ENCODE data around the gene RESP18.
A peak's percentile ranks its signal among the peaks of the same experiment; 100 is the strongest.

The RESP18 gene

GRCh38 chr2:219281588-219281987 lies 51.0 kb downstream of the RESP18 start:
- WGBS (ENCODE audit: extremely low coverage, insufficient coverage, insufficient read length): no CpG with 5 or more reads among the region's 8 CpGs
- H3K36me3 ChIP-seq (ENCODE audit: control insufficient read depth in 1 of 2, insufficient read depth in 2 of 2, low read length in 2 of 2): peaks cover 40 to 49% of the 10 kb centered on the region in 2 experiments

GRCh38 chr2:219280651-219281050 lies 51.9 kb downstream of the RESP18 start:
- peaks cover 5% of the 10 kb centered on the region for H3K79me2 ChIP-seq (ENCODE audit: control insufficient read depth, insufficient read depth, low read length, poor library complexity)
- H3K18ac ChIP-seq (ENCODE audit: low read length): no peak overlapping the region
- H2BK120ac ChIP-seq (ENCODE audit: insufficient read depth, low read length, poor library complexity): no peak overlapping the region
- no peak overlapping the region for H4K91ac ChIP-seq (ENCODE audit: low read depth, low read length)
- no peak for DNase-seq
- no peak overlapping the region for H3K4ac ChIP-seq (ENCODE audit: low read depth, low read length)
- H3K23ac ChIP-seq (ENCODE audit: low read length): no peak overlapping the region
- no peak overlapping the region for H4K12ac ChIP-seq (ENCODE audit: low read depth, low read length)
- no CpG with 5 or more reads among the region's 4 CpGs for WGBS (ENCODE audit: extremely low coverage, insufficient coverage, insufficient read length)
- no peak overlapping the region for H3K4me2 ChIP-seq (ENCODE audit: low read length)
- H3K79me1 ChIP-seq (ENCODE audit: low read length): peaks cover 18% of the 10 kb centered on the region
- H4K8ac ChIP-seq (ENCODE audit: low read depth, low read length): no peak overlapping the region
- H3K27me3 ChIP-seq (ENCODE audit: insufficient read depth, low read length): no peaks in the 10 kb centered on the region
- H2AK5ac ChIP-seq (ENCODE audit: low read length): peak overlapping the region; percentile 7
- no peak overlapping the region for H2BK12ac ChIP-seq (ENCODE audit: low read length)
- no peak overlapping the region for H3K27ac ChIP-seq (ENCODE audit: low read depth, low read length)
- H2AFZ ChIP-seq (ENCODE audit: insufficient read depth, low read length, poor library complexity): no peak overlapping the region
- H3K36me3 ChIP-seq (ENCODE audit: control insufficient read depth in 1 of 2, insufficient read depth in 2 of 2, low read length in 2 of 2): peaks cover 38 to 44% of the 10 kb centered on the region in 2 experiments
- H3K9me3 ChIP-seq (ENCODE audit: insufficient read depth, low read depth, low read length): no peaks in the 10 kb centered on the region
- no peak overlapping the region for H3K4me3 ChIP-seq (ENCODE audit: low read depth, low read length)
- H3K14ac ChIP-seq (ENCODE audit: low read length): no peak overlapping the region
- H2BK5ac ChIP-seq (ENCODE audit: low read depth, low read length, poor library complexity): no peak overlapping the region
- H3K4me1 ChIP-seq (ENCODE audit: control insufficient read depth in 1 of 2, insufficient read depth in 2 of 2, low read length in 2 of 2): peaks cover 13 to 18% of the 10 kb centered on the region in 2 experiments
- H3K9ac ChIP-seq (ENCODE audit: low read length): no peak overlapping the region

More at GRCh38 chr2:219281588-219281987, 51.0 kb downstream of the RESP18 start:
- H3K9ac ChIP-seq (ENCODE audit: low read length): no peak overlapping the region
- H3K4me1 ChIP-seq (ENCODE audit: control insufficient read depth in 1 of 2, insufficient read depth in 2 of 2, low read length in 2 of 2): peaks cover 17 to 23% of the 10 kb centered on the region in 2 experiments
- no peak overlapping the region for H3K27ac ChIP-seq (ENCODE audit: low read depth, low read length)
- H3K27me3 ChIP-seq (ENCODE audit: insufficient read depth, low read length): no peaks in the 10 kb centered on the region
- H3K4ac ChIP-seq (ENCODE audit: low read depth, low read length): no peak overlapping the region
- H2BK5ac ChIP-seq (ENCODE audit: low read depth, low read length, poor library complexity): no peak overlapping the region
- no peak for DNase-seq
- H3K9me3 ChIP-seq (ENCODE audit: insufficient read depth, low read depth, low read length): no peaks in the 10 kb centered on the region
- no peak overlapping the region for H2BK120ac ChIP-seq (ENCODE audit: insufficient read depth, low read length, poor library complexity)
- no peak overlapping the region for H3K14ac ChIP-seq (ENCODE audit: low read length)
- H3K79me2 ChIP-seq (ENCODE audit: control insufficient read depth, insufficient read depth, low read length, poor library complexity): peaks cover 8% of the 10 kb centered on the region
- H2AK5ac ChIP-seq (ENCODE audit: low read length): no peak overlapping the region
- H4K91ac ChIP-seq (ENCODE audit: low read depth, low read length): no peak overlapping the region
- no peak overlapping the region for H2AFZ ChIP-seq (ENCODE audit: insufficient read depth, low read length, poor library complexity)
- H3K4me3 ChIP-seq (ENCODE audit: low read depth, low read length): no peak overlapping the region
- no peak overlapping the region for H3K4me2 ChIP-seq (ENCODE audit: low read length)
- H2BK12ac ChIP-seq (ENCODE audit: low read length): no peak overlapping the region
- H4K8ac ChIP-seq (ENCODE audit: low read depth, low read length): no peak overlapping the region
- no peak overlapping the region for H3K23ac ChIP-seq (ENCODE audit: low read length)
- no peak overlapping the region for H4K12ac ChIP-seq (ENCODE audit: low read depth, low read length)
- peaks cover 21% of the 10 kb centered on the region for H3K79me1 ChIP-seq (ENCODE audit: low read length)
- H3K18ac ChIP-seq (ENCODE audit: low read length): no peak overlapping the region

GRCh38 chr2:219279916-219280516 lies 52.5 kb downstream of the RESP18 start:
- peak overlapping the region; percentile 11 for H3K4ac ChIP-seq (ENCODE audit: low read depth, low read length)
- DNase-seq: no peak
- H3K79me2 ChIP-seq (ENCODE audit: control insufficient read depth, insufficient read depth, low read length, poor library complexity): peaks cover 5% of the 10 kb centered on the region
- H3K27me3 ChIP-seq (ENCODE audit: insufficient read depth, low read length): no peaks in the 10 kb centered on the region
- H3K4me2 ChIP-seq (ENCODE audit: low read length): peak overlapping the region; percentile 58
- peak overlapping the region; percentile 76 for H4K8ac ChIP-seq (ENCODE audit: low read depth, low read length)
- H3K18ac ChIP-seq (ENCODE audit: low read length): peak overlapping the region; percentile 91
- no peaks in the 10 kb centered on the region for H3K9me3 ChIP-seq (ENCODE audit: insufficient read depth, low read depth, low read length)
- peaks cover 38% of the 10 kb centered on the region in 2 experiments for H3K36me3 ChIP-seq (ENCODE audit: control insufficient read depth in 1 of 2, insufficient read depth in 2 of 2, low read length in 2 of 2)
- H3K79me1 ChIP-seq (ENCODE audit: low read length): peaks cover 18% of the 10 kb centered on the region
- peak overlapping the region; percentile 42 for H2BK12ac ChIP-seq (ENCODE audit: low read length)
- peak overlapping the region; percentile 91 for H3K14ac ChIP-seq (ENCODE audit: low read length)
- H2AK5ac ChIP-seq (ENCODE audit: low read length): peak overlapping the region; percentile 71
- peak overlapping the region; percentile 72 for H3K4me3 ChIP-seq (ENCODE audit: low read depth, low read length)
- H2BK5ac ChIP-seq (ENCODE audit: low read depth, low read length, poor library complexity): peak overlapping the region; percentile 16
- H4K91ac ChIP-seq (ENCODE audit: low read depth, low read length): peak overlapping the region; percentile 96
- no peak overlapping the region for H3K9ac ChIP-seq (ENCODE audit: low read length)
- H3K23ac ChIP-seq (ENCODE audit: low read length): no peak overlapping the region
- no peak overlapping the region for H3K27ac ChIP-seq (ENCODE audit: low read depth, low read length)
- H3K4me1 ChIP-seq (ENCODE audit: control insufficient read depth in 1 of 2, insufficient read depth in 2 of 2, low read length in 2 of 2): peaks cover 13 to 16% of the 10 kb centered on the region in 2 experiments
- WGBS (ENCODE audit: extremely low coverage, insufficient coverage, insufficient read length): no CpG with 5 or more reads among the region's 12 CpGs
- H2BK120ac ChIP-seq (ENCODE audit: insufficient read depth, low read length, poor library complexity): no peak overlapping the region
- H2AFZ ChIP-seq (ENCODE audit: insufficient read depth, low read length, poor library complexity): peak overlapping the region; percentile 58
- H4K12ac ChIP-seq (ENCODE audit: low read depth, low read length): peak overlapping the region; percentile 91

- Histone ChIP-seq H3K9me3 (ENCODE audit: insufficient read depth, low read depth, low read length) (no peaks in the 10 kb centered on the region), H3K27ac (ENCODE audit: low read depth, low read length) (peak within 1 kb of the TSS; percentile 92), H2AK5ac (ENCODE audit: low read length) (peak within 1 kb of the TSS; percentile 71), H3K9ac (ENCODE audit: low read length) (peak within 1 kb of the TSS; percentile 11), H2BK120ac (ENCODE audit: insufficient read depth, low read length, poor library complexity) (peak within 1 kb of the TSS; percentile 96), H3K79me1 (ENCODE audit: low read length) (peaks cover 20% of the 10 kb centered on the region), H2BK5ac (ENCODE audit: low read depth, low read length, poor library complexity) (peak within 1 kb of the TSS; percentile 89), H4K12ac (ENCODE audit: low read depth, low read length) (peak within 1 kb of the TSS; percentile 91), H3K4me1 (ENCODE audit: control insufficient read depth in 1 of 2, insufficient read depth in 2 of 2, low read length in 2 of 2) (peaks cover 17 to 19% of the 10 kb centered on the region in 2 experiments), H3K4me2 (ENCODE audit: low read length) (peak within 1 kb of the TSS; percentile 58), H3K4me3 (ENCODE audit: low read depth, low read length) (peak within 1 kb of the TSS; percentile 72), H3K36me3 (ENCODE audit: control insufficient read depth in 1 of 2, insufficient read depth in 2 of 2, low read length in 2 of 2) (peaks cover 31% of the 10 kb centered on the region in 2 experiments), H4K8ac (ENCODE audit: low read depth, low read length) (peak within 1 kb of the TSS; percentile 76), H3K14ac (ENCODE audit: low read length) (peak within 1 kb of the TSS; percentile 91), H3K18ac (ENCODE audit: low read length) (peak within 1 kb of the TSS; percentile 91), H3K79me2 (ENCODE audit: control insufficient read depth, insufficient read depth, low read length, poor library complexity) (peaks cover 6% of the 10 kb centered on the region), H2BK12ac (ENCODE audit: low read length) (peak within 1 kb of the TSS; percentile 42), H3K23ac (ENCODE audit: low read length) (no peak within 1 kb of the TSS), H3K4ac (ENCODE audit: low read depth, low read length) (peak within 1 kb of the TSS; percentile 11), H3K27me3 (ENCODE audit: insufficient read depth, low read length) (no peaks in the 10 kb centered on the region), H4K91ac (ENCODE audit: low read depth, low read length) (peak within 1 kb of the TSS; percentile 96), H2AFZ (ENCODE audit: insufficient read depth, low read length, poor library complexity) (peak within 1 kb of the TSS; percentile 58)
- peak; percentile 99 for DNase-seq
- no CpG with 5 or more reads among the region's 65 CpGs for WGBS (ENCODE audit: extremely low coverage, insufficient coverage, insufficient read length)
These were observed 53.2 kb downstream of the RESP18 start, which contains the start of gene DNAJB2 for GRCh38 chr2:219279151-219279915. TSS of gene DNAJB2 (plus strand) at chr2:219279366. CDS start at chr2:219279834, 468 bp downstream.
